KOPT-K1 (cell line): ENCODE measurements around the gene FILIP1L.

Experiments used
- H3K27ac ChIP-seq: fragments of 200-600 bp; sonication (generic); 2 replicates; pipeline ENCODE4 v1.5.1; 2016; ENCODE audit warnings: antibody characterized with exemption, mild to moderate bottlenecking, low read depth, low read length; ENCODE audit not compliant: poor library complexity, severe bottlenecking
- H3K36me3 ChIP-seq: fragments of 200-600 bp; sonication (generic); 2 replicates; pipeline ENCODE4 v1.5.1; 2017; ENCODE audit warnings: antibody characterized with exemption, mild to moderate bottlenecking, low read length, moderate library complexity; ENCODE audit not compliant: insufficient read depth
- H3K9me3 ChIP-seq: fragments of 200-600 bp; sonication (generic); 2 replicates; pipeline ENCODE4 v1.5.1; 2017; ENCODE audit warnings: antibody characterized with exemption, low read length, mild to moderate bottlenecking; ENCODE audit not compliant: insufficient read depth, poor library complexity, severe bottlenecking

The FILIP1L gene

GRCh38 chr3:99949956-99950670, 164.2 kb downstream of the FILIP1L start:
- Histone ChIP-seq H3K9me3 (no peaks in the 10 kb centered on the region), H3K27ac (no peak overlapping the region)

GRCh38 chr3:99948467-99949089, 165.7 kb downstream of the FILIP1L start:
- Histone ChIP-seq H3K36me3 (no peaks in the 10 kb centered on the region), H3K27ac (no peak overlapping the region), H3K9me3 (no peaks in the 10 kb centered on the region)

More at GRCh38 chr3:99949956-99950670, 164.2 kb downstream of the FILIP1L start:
- H3K36me3 ChIP-seq: no peaks in the 10 kb centered on the region

- Histone ChIP-seq H3K9me3 (no peaks in the 10 kb centered on the region), H3K27ac (no peak overlapping the region), H3K36me3 (no peaks in the 10 kb centered on the region)
These were observed 166.9 kb downstream of the FILIP1L start for GRCh38 chr3:99947356-99947755.

DNA sequence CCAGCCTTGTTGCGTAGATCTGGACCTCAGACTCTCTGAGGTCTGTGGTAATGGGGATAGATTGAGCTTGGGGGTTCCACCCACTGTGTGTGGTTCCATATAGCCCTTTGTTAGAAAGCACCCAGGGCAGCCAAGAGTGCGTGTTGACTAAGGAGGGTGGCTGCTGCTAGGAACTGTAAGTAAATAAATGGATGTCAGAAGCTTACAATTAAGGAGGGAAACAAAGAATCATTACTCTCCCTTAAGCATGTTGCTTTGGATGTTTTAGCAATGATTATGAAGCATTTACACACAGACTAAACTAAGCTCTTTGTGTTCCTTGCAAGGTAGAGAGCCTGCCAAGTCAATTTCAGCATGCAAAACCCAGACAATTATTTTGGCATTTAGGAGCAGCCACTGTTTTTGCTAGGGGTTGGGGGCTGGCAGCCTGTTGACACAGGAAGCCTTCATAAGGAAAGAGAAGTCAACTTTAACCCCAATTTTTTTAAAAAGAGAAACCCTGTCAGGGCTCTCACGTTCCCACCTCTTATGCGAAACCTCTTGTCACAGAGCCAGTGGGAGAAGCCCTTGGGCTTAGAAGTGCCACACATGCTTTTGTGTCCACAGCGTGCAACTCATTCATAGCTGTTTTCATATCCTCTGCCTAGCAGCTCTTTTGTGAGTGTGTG, 168.8 kb downstream of the FILIP1L start:
- H3K9me3 ChIP-seq: no peaks in the 10 kb centered on the region
- no peaks in the 10 kb centered on the region for H3K36me3 ChIP-seq
- H3K27ac ChIP-seq: no peak overlapping the region

- no peak overlapping the region for H3K27ac ChIP-seq
These were observed 170.2 kb downstream of the FILIP1L start for GRCh38 chr3:99943931-99944761.

GRCh38 chr3:99941211-99941610, 173.1 kb downstream of the FILIP1L start:
- Histone ChIP-seq H3K36me3 (no peaks in the 10 kb centered on the region), H3K27ac (no peak overlapping the region), H3K9me3 (no peaks in the 10 kb centered on the region)

More at GRCh38 chr3:99943931-99944761, 170.2 kb downstream of the FILIP1L start:
- Histone ChIP-seq H3K9me3 (no peaks in the 10 kb centered on the region), H3K36me3 (no peaks in the 10 kb centered on the region)

DNA sequence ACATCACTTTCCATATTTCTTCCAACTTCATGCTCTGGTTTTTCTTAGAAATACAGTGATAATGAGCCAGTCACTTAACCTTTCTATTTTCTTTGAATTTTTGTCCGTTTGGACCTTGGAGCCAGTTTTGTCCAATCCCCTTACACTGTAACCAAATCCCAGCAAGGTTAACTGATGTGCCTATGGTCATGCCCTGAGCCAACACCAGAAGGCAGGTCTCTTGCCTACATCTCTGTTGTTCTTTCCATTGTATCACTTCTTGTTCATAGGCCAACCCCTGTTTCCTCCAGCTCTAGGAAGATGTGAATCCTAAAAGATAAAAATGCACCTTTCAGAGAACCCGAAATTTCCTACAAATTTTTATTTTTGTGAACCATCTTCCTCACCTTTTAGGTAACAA, 174.0 kb downstream of the FILIP1L start:
- Histone ChIP-seq H3K27ac (no peak overlapping the region), H3K9me3 (no peaks in the 10 kb centered on the region), H3K36me3 (no peaks in the 10 kb centered on the region)

DNA sequence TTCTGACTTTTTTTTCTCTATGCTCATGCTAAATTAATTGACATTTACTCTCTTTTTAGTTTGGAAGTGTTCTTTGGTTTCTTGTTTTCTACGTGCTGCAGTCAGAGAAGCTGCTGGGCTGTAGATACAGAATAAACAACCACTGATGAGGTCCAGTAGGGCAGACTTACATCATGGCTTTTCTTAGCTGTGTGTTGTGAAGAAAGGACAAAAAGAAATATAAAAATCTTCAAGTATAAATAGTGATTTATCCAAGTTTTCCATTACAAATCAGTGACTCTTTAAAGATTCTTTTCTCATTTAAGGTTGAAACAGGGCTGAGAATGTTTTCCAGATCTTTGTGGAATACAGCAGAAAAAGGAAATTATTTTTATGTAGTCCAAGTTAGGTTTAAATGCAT, 174.4 kb downstream of the FILIP1L start:
- H3K9me3 ChIP-seq: no peaks in the 10 kb centered on the region
- H3K36me3 ChIP-seq: no peaks in the 10 kb centered on the region
- no peak overlapping the region for H3K27ac ChIP-seq

- Histone ChIP-seq H3K27ac (no peak overlapping the region), H3K36me3 (no peaks in the 10 kb centered on the region), H3K9me3 (no peaks in the 10 kb centered on the region)
These were observed 175.9 kb downstream of the FILIP1L start for GRCh38 chr3:99938270-99938911.

- Histone ChIP-seq H3K9me3 (no peaks in the 10 kb centered on the region), H3K27ac (no peak overlapping the region), H3K36me3 (no peaks in the 10 kb centered on the region)
These were observed 179.1 kb downstream of the FILIP1L start for GRCh38 chr3:99934975-99935797.

DNA sequence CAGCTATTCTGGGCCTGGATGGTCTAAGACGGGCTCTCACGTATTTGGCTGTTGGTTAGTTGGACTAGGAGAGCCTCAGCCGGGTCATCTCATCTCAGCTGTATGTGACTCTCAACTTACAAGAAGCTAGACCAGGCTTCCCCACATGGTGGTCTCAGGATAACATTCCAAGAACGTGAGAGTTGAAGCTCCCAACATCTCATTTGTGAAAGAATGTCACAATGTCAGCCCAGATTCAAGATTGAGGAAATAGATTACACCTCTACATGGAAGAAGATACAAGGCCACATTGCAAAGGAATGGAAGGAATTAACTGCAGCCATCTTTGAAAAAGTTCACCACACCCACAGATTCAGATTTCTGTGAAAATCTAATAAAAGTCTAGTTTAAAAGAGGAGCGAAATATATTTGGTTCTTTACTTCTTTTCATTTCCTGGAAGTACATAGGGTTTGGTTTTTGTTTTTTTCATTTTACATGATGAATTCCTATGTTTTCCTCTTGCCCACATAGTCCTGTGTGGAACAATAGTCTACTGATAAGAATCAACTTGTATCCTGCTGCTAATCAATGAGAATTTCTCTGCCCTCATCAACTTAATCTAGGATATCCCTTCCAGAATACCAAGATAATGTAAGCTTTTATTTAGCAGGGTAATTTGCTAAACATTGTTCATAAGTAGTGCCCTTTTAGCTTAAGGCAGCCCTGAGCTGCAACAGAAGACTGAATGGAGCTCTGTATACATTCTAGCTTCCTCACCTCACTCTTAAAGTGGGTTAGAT, 180.1 kb downstream of the FILIP1L start:
- H3K36me3 ChIP-seq: no peaks in the 10 kb centered on the region
- H3K9me3 ChIP-seq: no peaks in the 10 kb centered on the region
- no peak overlapping the region for H3K27ac ChIP-seq

- Histone ChIP-seq H3K36me3 (no peaks in the 10 kb centered on the region), H3K27ac (no peak overlapping the region), H3K9me3 (no peaks in the 10 kb centered on the region)
These were observed 183.2 kb downstream of the FILIP1L start for GRCh38 chr3:99931059-99931458.

- Histone ChIP-seq H3K36me3 (no peaks in the 10 kb centered on the region), H3K9me3 (no peaks in the 10 kb centered on the region), H3K27ac (no peak overlapping the region)
These were observed 184.6 kb downstream of the FILIP1L start for GRCh38 chr3:99929745-99930139.
